H1 (cell line): ENCODE results near the gene PPEF2. TPM values are rescaled to one million over a fixed set of nuclear protein-coding genes. Genes with fewer than 3 reads are reported as not detected.

Source experiments
- CTCF ChIA-PET: fragments of 300-600 bp; sonication (Branson Sonifier 250); formaldehyde crosslinking; loops from one replicate; lab custom pipeline; 2021; ENCODE audit not compliant: partially characterized antibody; lab: Charles Lee
- POLR2A ChIA-PET: fragments of 300-600 bp; sonication (Branson Sonifier 250); formaldehyde crosslinking; loops from one replicate; lab custom pipeline; 2021; ENCODE audit warnings: inconsistent platforms; ENCODE audit not compliant: partially characterized antibody; lab: Charles Lee
- DNase-seq, 2 experiments: peaks; one replicate each; pipeline versions ENCODE4 v3.0.0 to v3.0.0-alpha.2; 2010 to 2022; ENCODE audit warnings: low spot score in 2 of 2, low read depth in 1 of 2, mixed read lengths in 1 of 2
- FAIRE-seq: peaks from 2 replicates; lab custom pipeline; 2011; peaks lifted over from hg19 to GRCh38; lab: Jason Lieb, UNC
- H2AFZ ChIP-seq: 2 replicates; pipeline ENCODE4 v1.8.1; 2012; ENCODE audit warnings: low read length, inconsistent platforms
- H2AK5ac ChIP-seq: 2 replicates; pipeline ENCODE4 v1.6.1; 2013; ENCODE audit warnings: low read depth, low read length
- H2BK120ac ChIP-seq: replicated peaks from 2 replicates; pipeline ENCODE3; 2013; ENCODE audit warnings: low read depth, low read length, inconsistent platforms
- H2BK12ac ChIP-seq: 2 replicates; pipeline ENCODE4 v1.6.1; 2013; ENCODE audit warnings: low read depth, low read length
- H2BK15ac ChIP-seq: 2 replicates; pipeline ENCODE4 v1.6.1; 2013; ENCODE audit warnings: low read length
- H2BK20ac ChIP-seq: 2 replicates; pipeline ENCODE4 v1.6.1; 2013; ENCODE audit warnings: low read length
- H2BK5ac ChIP-seq: 2 replicates; pipeline ENCODE4 v1.6.1; 2013; ENCODE audit warnings: low read depth, low read length
- H3K14ac ChIP-seq: 2 replicates; pipeline ENCODE4 v1.6.1; 2013; ENCODE audit warnings: inconsistent platforms; ENCODE audit not compliant: insufficient read length
- H3K18ac ChIP-seq: 2 replicates; pipeline ENCODE4 v1.6.1; 2013; ENCODE audit warnings: low read length; ENCODE audit errors: extremely low read depth
- H3K23ac ChIP-seq: 2 replicates; pipeline ENCODE4 v1.6.1; 2013; ENCODE audit warnings: inconsistent platforms; ENCODE audit not compliant: insufficient read length
- H3K23me2 ChIP-seq: 2 replicates; pipeline ENCODE4 v1.6.1; 2013; ENCODE audit warnings: low read depth, low read length
- H3K27ac ChIP-seq: 2 replicates; pipeline ENCODE4 v1.6.1; 2011; ENCODE audit warnings: low read depth, low read length, inconsistent platforms
- H3K27me3 ChIP-seq, 4 experiments: replicated peaks in 1 of 4; 1 replicate in 1 of 4; 2 replicates in 3 of 4; pipeline versions ENCODE4 v1.6.1 to v1.8.1; 2011 to 2013; ENCODE audit warnings: low read length in 3 of 4, mild to moderate bottlenecking in 3 of 4, inconsistent platforms in 2 of 4, mixed read lengths in 2 of 4, moderate library complexity in 1 of 4; ENCODE audit not compliant: control insufficient read depth in 3 of 4, insufficient read depth in 3 of 4; ENCODE audit errors: extremely low read depth in 1 of 4
- H3K36me3 ChIP-seq, 4 experiments: 2 replicates each; pipeline versions ENCODE4 v1.6.1 to v1.8.1; 2011 to 2013; ENCODE audit warnings: mild to moderate bottlenecking in 4 of 4, low read length in 3 of 4, moderate library complexity in 2 of 4, control low read depth in 1 of 4, inconsistent platforms in 1 of 4; ENCODE audit not compliant: insufficient read depth in 4 of 4, control insufficient read depth in 2 of 4
- H3K4ac ChIP-seq: replicated peaks from 2 replicates; pipeline ENCODE3; 2013; ENCODE audit warnings: low read length, low read depth, mixed read lengths, inconsistent platforms; ENCODE audit not compliant: insufficient read length
- H3K4me1 ChIP-seq, 4 experiments: replicated peaks in 1 of 4; 1 replicate in 1 of 4; 2 replicates in 3 of 4; pipeline versions ENCODE4 v1.6.1 to v1.8.1; 2011 to 2013; ENCODE audit warnings: low read length in 3 of 4, inconsistent platforms in 2 of 4, mixed read lengths in 1 of 4; ENCODE audit not compliant: insufficient read depth in 4 of 4, control insufficient read depth in 3 of 4
- H3K4me2 ChIP-seq, 2 experiments: 2 replicates each; pipeline versions ENCODE4 v1.6.1 to v1.8.1; 2011 to 2013; ENCODE audit warnings: low read depth in 2 of 2, low read length in 2 of 2, control low read depth in 1 of 2, inconsistent platforms in 1 of 2, mild to moderate bottlenecking in 1 of 2; ENCODE audit not compliant: insufficient read depth in 1 of 2
- H3K4me3 ChIP-seq, 4 experiments: fragments of 200-600, 300-600 bp in 1 of 4; sonication (generic), shearing (Covaris generic), sonication (Bioruptor Twin) in 1 of 4; 2 replicates each; pipeline versions ENCODE4 v1.5.1 to v1.8.1; 2011 to 2016; ENCODE audit warnings: low read length in 4 of 4, low read depth in 3 of 4, control low read depth in 2 of 4, inconsistent platforms in 2 of 4, mild to moderate bottlenecking in 2 of 4, mixed read lengths in 1 of 4, moderate library complexity in 1 of 4; ENCODE audit not compliant: insufficient read depth in 2 of 4; ENCODE audit errors: extremely low read depth in 1 of 4
- H3K56ac ChIP-seq: replicated peaks from 2 replicates; pipeline ENCODE3; 2013; ENCODE audit warnings: low read depth, mild to moderate bottlenecking, mixed read lengths, low read length, inconsistent platforms; ENCODE audit not compliant: insufficient read length
- H3K79me1 ChIP-seq: 2 replicates; pipeline ENCODE4 v1.6.1; 2013; ENCODE audit warnings: low read depth, low read length, control low read depth
- H3K79me2 ChIP-seq, 2 experiments: 2 replicates each; pipeline versions ENCODE4 v1.6.1 to v1.8.1; 2012 to 2013; ENCODE audit warnings: low read length in 2 of 2, mild to moderate bottlenecking in 2 of 2, inconsistent platforms in 1 of 2; ENCODE audit not compliant: insufficient read depth in 2 of 2, control insufficient read depth in 1 of 2
- H3K9ac ChIP-seq, 4 experiments: replicated peaks in 1 of 4; 1 replicate in 1 of 4; 2 replicates in 3 of 4; pipeline versions ENCODE4 v1.6.1 to v1.8.1; 2011 to 2013; ENCODE audit warnings: low read depth in 3 of 4, low read length in 3 of 4, control low read depth in 2 of 4, mild to moderate bottlenecking in 2 of 4, moderate library complexity in 2 of 4, inconsistent platforms in 1 of 4; ENCODE audit errors: extremely low read depth in 1 of 4
- H3K9me3 ChIP-seq, 2 experiments: 2 replicates each; pipeline versions ENCODE4 v1.6.1 to v1.8.1; 2012 to 2013; ENCODE audit warnings: mild to moderate bottlenecking in 2 of 2, moderate library complexity in 2 of 2, control low read depth in 1 of 2, inconsistent platforms in 1 of 2, low read depth in 1 of 2, low read length in 1 of 2, mixed read lengths in 1 of 2; ENCODE audit not compliant: insufficient read depth in 2 of 2
- H4K20me1 ChIP-seq, 2 experiments: replicated peaks in 1 of 2; 2 replicates each; pipeline versions ENCODE3 to v1.8.1; 2011 to 2013; ENCODE audit warnings: inconsistent platforms in 2 of 2, low read length in 2 of 2, mild to moderate bottlenecking in 1 of 2; ENCODE audit not compliant: insufficient read depth in 2 of 2, control insufficient read depth in 1 of 2
- H4K5ac ChIP-seq: 2 replicates; pipeline ENCODE4 v1.6.1; 2013; ENCODE audit warnings: low read length, low read depth, mixed read lengths, inconsistent platforms; ENCODE audit not compliant: insufficient read length
- H4K8ac ChIP-seq: 2 replicates; pipeline ENCODE4 v1.8.0; 2013; ENCODE audit warnings: mild to moderate bottlenecking, moderate library complexity, low read length, inconsistent platforms; ENCODE audit not compliant: insufficient read depth; ENCODE audit errors: extremely low read depth
- H4K91ac ChIP-seq: replicated peaks from 2 replicates; pipeline ENCODE3; 2013; ENCODE audit warnings: low read length, mixed read lengths, inconsistent platforms; ENCODE audit not compliant: insufficient read length
- SP2 ChIP-seq: IDR thresholded peaks from 2 replicates; pipeline ENCODE4 v1.6.1; 2012; ENCODE audit warnings: mild to moderate bottlenecking, low read length, inconsistent platforms
- YY1 ChIP-seq: IDR thresholded peaks from 2 replicates; pipeline ENCODE4 v1.6.1; 2011; ENCODE audit warnings: low read depth, mild to moderate bottlenecking, low read length
- WGBS, 2 experiments: shearing (Covaris generic) in 1 of 2; methylation state at CpG; one replicate each; pipeline versions ENCODE4 v1.1.6 to v1.1.7; 2013 to 2015; ENCODE audit warnings: low lambda C conversion rate in 2 of 2, mixed read lengths in 2 of 2, inconsistent platforms in 1 of 2, low coverage in 1 of 2, missing lambda C conversion rate in 1 of 2; ENCODE audit not compliant: insufficient replicate concordance in 2 of 2, insufficient coverage in 1 of 2, insufficient read length in 1 of 2; ENCODE audit errors: extremely low coverage in 1 of 2, missing lambda C conversion rate in 1 of 2; 5-methylcytosine and 5-hydroxymethylcytosine counted together
- polyA plus RNA-seq, 7 experiments: library from polyadenylated mRNA; depleted of rRNA in 3 of 7; stranded (reverse) in 5 of 7; unstranded in 2 of 7; fragments of >200 nt in 5 of 7; fragments of 200-250 nt in 2 of 7; gene quantifications; 1 replicate in 5 of 7; 2 replicates in 1 of 7; 4 replicates in 1 of 7; pipeline versions ENCODE4 v1.2.1 to v1.2.3, GENCODE V29; 2011 to 2013; ENCODE audit warnings: missing spikeins in 2 of 7, mixed read lengths in 2 of 7
- total RNA-seq: library from RNA; stranded (reverse); fragmentation: NEBNext Ultra II Directional; extraction: Animal tissue kit (Norgen Biotek cat#: 25700); gene quantifications from 2 replicates; pipeline ENCODE4 v1.2.1, GENCODE V29; 2021

The PPEF2 gene
- total and polyA plus RNA-seq, 2 of the 8 experiments (the other 6 are each of a cell fraction or from before 2014, with no cell fraction given): not detected

GRCh38 chr4:75834095-75834771 lies 68.0 kb downstream of the PPEF2 start:
- Histone ChIP-seq H3K23ac (no peak overlapping the region), H2AFZ (no peak overlapping the region), H4K20me1 (no peaks in the 10 kb centered on the region), H2BK120ac (no peak overlapping the region), H3K14ac (no peak overlapping the region), H3K18ac (no peak overlapping the region), H3K36me3 (no peaks in the 10 kb centered on the region), H2BK12ac (no peak overlapping the region), H3K4me2 (no peak overlapping the region), H3K9ac (no peak overlapping the region), H2BK5ac (no peak overlapping the region), H3K23me2 (no peaks in the 10 kb centered on the region), H3K4ac (no peak overlapping the region), H3K79me2 (no peaks in the 10 kb centered on the region), H3K27ac (no peak overlapping the region), H4K8ac (no peak overlapping the region), H3K79me1 (no peaks in the 10 kb centered on the region), H3K56ac (no peak overlapping the region), H3K4me1 (peaks cover 0 to 3% (median 0%) of the 10 kb centered on the region in 4 experiments; a peak in 1 of 7 replicates), H2BK20ac (no peak overlapping the region), H3K4me3 (no peak overlapping the region), H2BK15ac (no peak overlapping the region), H4K91ac (no peak overlapping the region), H3K27me3 (no peaks in the 10 kb centered on the region), H2AK5ac (no peak overlapping the region), H4K5ac (no peak overlapping the region), H3K9me3 (peaks cover 0 to 3% of the 10 kb centered on the region in 2 experiments; a peak in 1 of 4 replicates)
- 90% methylated on average over 1 of the region's 1 CpG; no CpG with 5 or more reads in 1 of the 2 experiments for WGBS, 2 experiments
- ChIA-PET POLR2A (no interaction called here), CTCF (interaction anchor here (0.6 to 3.1 kb wide), 6 partner anchors 11 to 106 kb away, joined by 3 to 13 read pairs (median 3); no protein-coding TSS in a partner anchor)
- FAIRE-seq (no peak), DNase-seq (no peak)
- TF ChIP-seq SP2 (no peak), YY1 (peak; percentile 47; the same call in 1 of the 2 replicates)
